Measurements from ENCODE around the gene CACNA1H.
"Not testable (repeated sequence)": the region's sequence is repeated elsewhere in the genome, so short reads cannot be mapped to it uniquely, and the experiment has no call there.

CACNA1H gene

GRCh38 chr16:1185460-1186207, 32.7 kb downstream of the CACNA1H start:
- not testable (repeated sequence) for H3K4me3 ChIP-seq (ENCODE audit: low read depth, low read length)

- no peak overlapping the region for H3K4me3 ChIP-seq (ENCODE audit: low read depth, low read length)
These were observed 35.7 kb downstream of the CACNA1H start for GRCh38 chr16:1188432-1189189.

- no peak overlapping the region for H3K4me3 ChIP-seq (ENCODE audit: low read depth, low read length)
These were observed 36.5 kb downstream of the CACNA1H start for GRCh38 chr16:1189455-1189854.

- not testable (repeated sequence) for H3K4me3 ChIP-seq (ENCODE audit: low read depth, low read length)
These were observed 37.9 kb downstream of the CACNA1H start for GRCh38 chr16:1190789-1191188.

GRCh38 chr16:1192384-1193073, 39.6 kb downstream of the CACNA1H start:
- no peak overlapping the region for H3K4me3 ChIP-seq (ENCODE audit: low read depth, low read length)

GRCh38 chr16:1193143-1193824, 40.4 kb downstream of the CACNA1H start:
- H3K4me3 ChIP-seq (ENCODE audit: low read depth, low read length), result no peak overlapping the region

- H3K4me3 ChIP-seq (ENCODE audit: low read depth, low read length), result no peak overlapping the region
These were observed 41.1 kb downstream of the CACNA1H start for GRCh38 chr16:1193825-1194581.

GRCh38 chr16:1194665-1195392, 41.9 kb downstream of the CACNA1H start:
- H3K4me3 ChIP-seq (ENCODE audit: low read depth, low read length), result no peak overlapping the region

GRCh38 chr16:1195393-1195666, 42.4 kb downstream of the CACNA1H start:
- H3K4me3 ChIP-seq (ENCODE audit: low read depth, low read length), result no peak overlapping the region

- H3K4me3 ChIP-seq (ENCODE audit: low read depth, low read length), result no peak overlapping the region
These were observed 43.6 kb downstream of the CACNA1H start for GRCh38 chr16:1196494-1196893.

- no peak overlapping the region for H3K4me3 ChIP-seq (ENCODE audit: low read depth, low read length)
These were observed 44.4 kb downstream of the CACNA1H start for GRCh38 chr16:1197237-1197866.

GRCh38 chr16:1198194-1198593, 45.3 kb downstream of the CACNA1H start:
- no peak overlapping the region for H3K4me3 ChIP-seq (ENCODE audit: low read depth, low read length)

GRCh38 chr16:1198671-1199346, 45.9 kb downstream of the CACNA1H start:
- not testable (repeated sequence) for H3K4me3 ChIP-seq (ENCODE audit: low read depth, low read length)

- H3K4me3 ChIP-seq (ENCODE audit: low read depth, low read length), result no peak overlapping the region
These were observed 46.6 kb downstream of the CACNA1H start for GRCh38 chr16:1199347-1200013.

GRCh38 chr16:1200014-1200627, 47.2 kb downstream of the CACNA1H start:
- H3K4me3 ChIP-seq (ENCODE audit: low read depth, low read length), result no peak overlapping the region

GRCh38 chr16:1201444-1201843, 48.5 kb downstream of the CACNA1H start:
- H3K4me3 ChIP-seq (ENCODE audit: low read depth, low read length), result no peak overlapping the region

- H3K4me3 ChIP-seq (ENCODE audit: low read depth, low read length), result no peak overlapping the region
These were observed 49.4 kb downstream of the CACNA1H start for GRCh38 chr16:1202274-1202673.

- H3K4me3 ChIP-seq (ENCODE audit: low read depth, low read length), result no peak overlapping the region
These were observed 52.0 kb downstream of the CACNA1H start for GRCh38 chr16:1204933-1205332.
